Anterior cingulate cortex (tissue), 58 donors: Measurements from ENCODE around the gene STAT6.
"Not testable (repeated sequence)": the region's sequence is repeated elsewhere in the genome, so short reads cannot be mapped to it uniquely, and the experiment has no call there.

ENCODE experiments used
- DNase-seq, 58 donors: peaks; one replicate each; lab custom pipeline; 2025; lab: John Stamatoyannopoulos, UW

The STAT6 gene

GRCh38 chr12:57128519-57129247 is 17.5 kb upstream of the STAT6 start:
- peak in 6 of 58 donors; percentile 21 to 60 (median 34) for DNase-seq

DNA sequence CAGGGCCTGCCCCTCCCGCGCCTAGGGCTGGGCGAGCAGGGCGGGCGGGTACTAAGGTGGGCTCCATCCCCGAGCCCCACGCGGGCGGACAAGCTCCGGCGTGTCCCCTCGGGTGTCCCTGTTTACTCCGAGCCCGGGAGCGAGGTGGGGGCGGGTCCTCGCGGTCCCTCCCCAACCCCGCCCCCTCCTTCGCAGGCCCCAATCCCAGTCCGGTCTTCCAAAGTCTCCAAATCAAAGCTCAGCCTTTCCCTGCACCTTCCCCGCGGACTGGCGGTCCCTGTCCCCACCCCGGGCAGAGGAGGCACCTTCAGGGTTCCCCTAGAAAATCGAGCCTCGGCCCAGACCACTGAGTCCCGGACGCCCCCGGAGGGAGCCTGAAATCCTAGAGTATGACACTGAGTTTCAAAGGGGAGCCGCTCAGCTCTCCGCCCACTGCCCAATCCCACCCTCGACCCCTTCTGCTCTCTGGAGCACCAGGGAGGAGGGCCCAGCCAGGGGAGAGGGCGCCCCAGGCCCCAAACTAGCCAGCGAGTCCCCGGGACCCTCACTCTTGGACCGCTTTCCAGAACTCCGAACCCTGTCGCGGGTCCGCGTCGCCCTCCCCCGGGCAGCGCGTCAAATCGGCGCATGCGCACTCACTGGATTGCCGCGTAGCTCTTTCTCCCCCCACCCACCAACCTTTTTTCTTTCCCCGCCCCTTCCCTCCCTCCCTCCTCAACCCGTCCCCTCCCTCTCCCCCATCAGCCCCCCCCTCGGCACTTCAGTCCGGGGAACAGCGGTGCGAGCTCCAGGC is 16.8 kb upstream of the STAT6 start, which contains the start of gene LRP1:
LRP1 (plus strand) TSS at position 758 of the 793 bp plus-strand sequence. CDS start 482 bp downstream, outside the sequence.
- peak in 56 of 58 donors; percentile 38 to 91 (median 77) for DNase-seq

DNA sequence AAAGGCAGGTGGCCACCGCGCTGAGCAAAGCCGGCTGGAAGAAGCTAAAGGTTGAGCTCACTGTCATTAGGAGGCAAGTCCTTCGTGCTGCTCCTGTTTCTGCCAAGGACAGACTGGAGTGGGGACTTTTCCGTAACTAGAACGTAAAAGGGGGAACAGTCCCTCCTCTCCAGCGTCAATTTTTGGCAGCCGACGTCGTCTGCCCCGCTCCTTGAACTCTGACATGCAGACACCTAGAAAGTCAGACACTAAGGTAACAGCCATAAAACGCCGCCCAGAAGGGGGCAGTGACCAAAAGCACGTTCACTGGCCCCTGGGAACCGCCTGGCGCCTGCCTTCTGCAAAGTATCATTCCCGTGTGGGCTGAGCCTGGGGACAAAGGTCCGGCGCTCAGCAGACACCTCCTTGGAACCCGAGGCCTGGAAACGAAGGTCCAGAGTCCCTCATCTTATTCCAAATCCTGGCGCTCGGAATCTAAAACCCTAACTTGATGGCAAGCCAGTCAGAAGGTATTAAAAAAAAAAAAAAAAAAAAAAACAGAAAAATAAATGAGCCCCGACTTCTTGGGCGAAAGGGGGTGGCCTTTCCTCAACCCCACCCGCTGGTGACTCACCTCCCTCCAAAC is 16.1 kb upstream of the STAT6 start:
- DNase-seq, result peak in 22 of 58 donors; percentile 15 to 76 (median 40)

GRCh38 chr12:57126561-57126960 is 15.4 kb upstream of the STAT6 start:
- no peak for DNase-seq

DNA sequence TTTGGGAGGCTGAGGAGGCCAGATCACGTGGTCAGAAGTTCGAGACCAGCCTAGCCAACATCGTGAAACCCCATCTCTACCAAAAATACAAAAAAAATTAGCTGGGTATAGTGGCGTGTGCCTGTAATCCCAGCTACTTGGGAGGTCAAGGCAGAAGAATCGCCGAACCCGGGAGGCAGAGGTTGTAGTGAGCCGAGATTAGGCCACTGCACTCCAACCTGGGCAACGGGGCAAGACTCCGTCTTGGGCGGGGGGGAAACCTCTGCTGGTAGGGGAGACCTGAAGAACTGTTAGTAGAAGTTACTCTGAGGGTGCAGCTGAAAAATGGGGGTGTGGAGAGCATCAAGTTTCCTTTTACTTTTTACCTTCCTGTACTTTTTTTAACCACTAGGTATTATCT is 14.9 kb upstream of the STAT6 start:
- DNase-seq, result no peak

DNA sequence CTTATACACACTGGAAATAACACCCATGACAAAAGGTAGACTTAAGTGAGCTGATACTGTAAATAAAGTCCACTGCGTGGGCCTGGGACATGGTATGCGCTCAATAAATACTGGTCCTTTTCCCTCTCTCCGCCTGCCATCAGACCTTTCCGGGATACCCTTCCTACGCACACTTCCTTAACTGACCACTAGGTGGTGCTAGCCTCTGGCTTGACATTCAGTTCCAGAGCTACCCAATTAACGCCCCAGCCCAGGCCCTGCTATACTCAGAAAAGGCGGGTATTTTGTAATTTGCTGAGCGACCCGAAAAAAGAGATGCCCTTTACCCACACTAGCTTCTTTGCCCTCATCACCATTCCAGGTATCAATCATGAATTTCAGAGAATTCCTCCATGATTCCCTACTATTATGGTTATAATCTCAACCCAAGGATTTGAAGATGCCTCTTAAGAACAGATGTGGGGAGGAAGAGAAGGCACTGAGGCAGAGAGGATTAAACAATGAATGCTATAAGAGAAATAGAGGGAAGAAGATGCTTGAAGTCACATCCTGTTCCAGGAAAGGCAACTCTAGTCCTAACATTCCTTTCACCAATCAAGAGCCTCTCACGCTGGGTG is 13.2 kb upstream of the STAT6 start:
- peak in 51 of 58 donors; percentile 17 to 86 (median 53) for DNase-seq

DNA sequence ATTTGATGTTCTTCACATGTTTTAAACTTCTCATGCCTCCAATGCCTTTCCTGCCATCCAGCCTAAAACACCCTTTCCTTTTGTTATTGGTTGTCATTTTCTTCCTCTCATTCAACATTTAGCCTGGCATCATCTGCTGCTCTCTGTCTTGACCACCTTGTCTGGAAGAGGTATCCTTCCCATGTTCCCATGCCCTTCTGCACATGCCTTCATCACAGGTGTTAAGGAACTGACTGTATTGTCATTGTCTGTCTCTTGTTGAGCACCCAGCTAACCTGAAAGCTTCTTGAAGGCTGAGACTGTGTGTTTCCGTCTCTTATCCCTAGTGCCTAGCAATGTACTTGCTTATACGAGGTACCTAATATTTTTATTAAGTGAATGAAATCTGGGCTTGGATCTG is 12.7 kb upstream of the STAT6 start:
- DNase-seq, result no peak

GRCh38 chr12:57120718-57121117 is 9.6 kb upstream of the STAT6 start:
- not testable (repeated sequence) for DNase-seq

DNA sequence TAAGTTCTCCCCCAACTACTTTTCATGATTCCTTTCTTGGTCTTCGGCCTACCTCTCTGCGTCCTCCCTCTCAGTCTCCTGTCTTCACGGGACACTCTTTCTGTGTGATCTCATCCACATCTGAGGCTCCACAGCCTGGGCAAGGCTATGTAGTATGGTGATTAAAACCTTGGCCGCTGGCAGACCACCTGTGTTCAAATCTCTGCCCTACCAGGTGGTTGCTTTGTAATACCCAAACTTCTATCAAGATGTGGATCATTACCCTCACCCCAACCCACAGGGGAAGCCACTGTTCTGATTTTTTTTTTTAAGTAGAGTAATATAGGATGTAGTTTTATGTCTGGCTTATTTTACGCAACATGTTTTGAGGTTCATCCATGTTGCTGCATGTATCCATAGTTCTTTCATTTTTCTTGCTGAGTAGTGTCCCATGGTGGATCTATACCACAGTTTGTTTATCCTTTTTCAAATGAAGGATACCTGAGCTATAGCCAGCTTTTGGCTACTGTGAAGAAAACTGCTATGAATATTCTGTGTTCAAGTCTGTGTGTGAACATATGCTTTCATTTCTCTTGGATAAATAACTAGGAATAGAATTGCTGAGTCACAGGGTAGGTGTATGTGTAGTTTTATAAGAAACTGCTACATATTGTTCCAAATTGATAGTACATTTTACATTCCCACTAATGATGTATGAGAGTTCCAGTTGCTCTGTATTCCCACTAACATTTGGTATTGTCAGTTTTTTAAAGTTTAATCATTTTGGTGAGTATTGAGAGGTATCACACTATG is 8.3 kb upstream of the STAT6 start:
- DNase-seq, result no peak

DNA sequence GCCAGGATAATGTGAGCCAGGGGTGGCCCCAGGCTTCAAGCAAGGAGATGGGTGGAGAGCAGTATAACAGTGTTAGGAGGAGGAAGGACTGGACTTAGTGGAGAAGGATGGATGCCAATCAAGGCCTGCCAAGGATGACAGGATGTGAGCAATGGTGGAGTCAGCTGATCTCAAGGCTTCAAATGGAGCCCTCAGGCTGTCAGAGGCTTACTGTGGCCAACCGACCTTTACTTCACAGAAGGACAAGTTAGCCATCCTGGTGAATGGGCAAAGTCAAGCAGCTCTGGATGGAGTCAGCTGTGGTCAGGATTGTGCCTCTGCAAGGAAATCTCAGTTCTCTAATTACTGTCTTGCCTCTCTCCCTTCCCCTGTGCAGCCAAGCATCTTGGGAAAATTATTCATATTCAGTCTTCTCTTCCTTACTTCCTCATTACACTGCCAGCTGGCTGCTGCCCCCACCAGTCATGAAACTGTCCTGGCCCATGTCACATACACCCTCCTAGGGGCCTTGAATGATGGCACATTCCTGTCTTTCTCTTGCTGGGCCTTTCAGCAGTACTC is 7.6 kb upstream of the STAT6 start:
- DNase-seq, result no peak

- no peak for DNase-seq
Measured at GRCh38 chr12:57116580-57117281, 5.6 kb upstream of the STAT6 start.

GRCh38 chr12:57112492-57113294 is 1.5 kb upstream of the STAT6 start:
- peak in 7 of 58 donors; percentile 11 to 85 (median 61) for DNase-seq

DNA sequence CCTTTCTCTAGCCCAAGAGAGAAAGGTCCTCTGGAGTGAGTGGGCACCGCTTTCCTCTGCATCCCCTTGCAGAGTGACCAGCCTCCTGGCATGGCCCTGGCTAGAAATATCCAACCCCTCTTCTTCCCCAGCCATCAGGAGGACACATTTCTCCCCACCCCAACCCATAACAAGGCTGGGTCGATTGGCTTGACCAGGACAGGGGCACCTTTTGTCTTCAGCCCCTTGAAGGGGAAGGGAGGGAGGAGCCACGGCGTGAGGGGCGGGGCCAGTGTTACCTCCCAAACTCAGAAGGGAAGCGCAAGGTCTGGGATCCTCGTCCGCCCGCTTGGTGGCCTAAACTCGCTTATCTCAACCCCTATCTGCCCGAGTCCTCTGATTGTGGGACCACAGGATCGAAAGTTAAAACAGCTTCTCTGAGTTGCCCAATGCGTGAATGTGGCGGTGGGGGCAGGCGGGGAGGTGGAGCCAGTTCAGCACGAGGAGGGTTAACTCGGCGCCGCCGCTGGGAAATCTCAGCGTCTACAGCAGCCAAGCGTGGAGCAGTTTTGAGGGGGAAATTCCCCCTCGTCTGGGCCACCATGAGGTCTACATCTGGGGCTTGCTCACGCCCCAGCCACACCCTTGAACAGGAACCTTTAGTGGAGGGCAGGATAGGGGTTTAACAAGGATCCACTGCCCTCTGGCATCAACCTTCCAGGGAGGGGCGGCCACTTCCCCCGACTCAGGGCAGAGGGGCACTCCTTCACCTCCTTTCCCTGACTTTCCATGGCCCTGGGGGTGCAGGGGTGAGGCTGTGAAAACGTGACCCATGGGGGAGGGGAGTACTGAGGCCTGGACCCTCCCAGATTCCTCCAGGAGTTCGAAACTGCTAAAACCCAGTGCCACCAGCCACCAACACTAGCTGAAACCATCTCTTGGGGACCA is 795 bp downstream of the STAT6 start:
- DNase-seq, result peak in 18 of 58 donors; percentile 10 to 69 (median 36)

- DNase-seq, result no peak
Measured at GRCh38 chr12:57109207-57110103, 1.7 kb downstream of the STAT6 start.

DNA sequence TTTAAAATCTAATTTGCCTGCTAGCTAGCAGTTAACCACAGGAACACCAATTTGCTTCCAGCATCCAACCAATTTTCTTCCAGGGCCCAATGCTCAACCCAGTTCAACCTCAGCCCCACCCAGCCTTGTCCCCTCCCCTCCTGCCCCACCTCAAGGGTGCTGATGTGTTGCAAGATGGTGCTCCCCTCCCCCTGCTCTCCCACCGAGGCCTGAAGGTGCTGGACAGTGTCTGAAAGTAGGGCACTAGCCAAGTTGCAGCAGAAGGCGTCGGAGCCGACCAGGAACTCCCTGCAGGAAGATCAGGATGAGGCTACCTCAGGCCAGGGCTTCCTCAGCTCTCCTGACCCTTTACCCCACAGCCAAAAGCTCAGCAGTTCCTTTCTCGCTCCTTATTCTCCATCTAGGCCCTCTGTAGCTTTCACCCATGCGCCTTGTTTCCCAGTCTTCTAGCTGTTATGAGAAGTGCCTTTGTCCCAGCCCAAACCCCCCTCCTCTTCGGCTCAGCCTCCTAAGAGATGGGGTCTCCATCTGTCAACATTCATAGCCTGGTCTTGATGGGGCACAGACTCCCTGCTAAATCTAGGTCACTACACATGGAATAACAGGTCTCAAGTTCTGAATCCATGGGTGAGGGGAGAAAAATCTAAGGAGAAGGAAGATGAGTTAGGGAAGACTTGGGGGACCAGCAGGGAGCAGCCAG is 3.6 kb downstream of the STAT6 start:
- no peak for DNase-seq
